Activated naive CD4-positive, alpha-beta T cell treated with anti-CD3 and anti-CD28 coated beads, Interleukin-2, amount 10 ng/mL, durations not matched to agents 7 days and 5 days (primary cell): Measurements from ENCODE around the gene GPA33.

ENCODE experiments used
- CTCF ChIA-PET: fragments of 350-600 bp; sonication (Branson Sonifier 250); formaldehyde crosslinking; loops from one replicate; lab custom pipeline; 2021; ENCODE audit warnings: antibody characterized with exemption; lab: Charles Lee
- DNase-seq: peaks from one replicate; pipeline ENCODE4 v3.0.0-alpha.2; 2020
- H3K27ac Mint-ChIP-seq: one replicate; pipeline ENCODE4 v1.8.0; 2021; ENCODE audit warnings: mild to moderate bottlenecking, moderate library complexity, mixed read lengths
- H3K27me3 Mint-ChIP-seq: one replicate; pipeline ENCODE4 v1.8.0; 2021; ENCODE audit warnings: mild to moderate bottlenecking, mixed read lengths
- H3K36me3 Mint-ChIP-seq: one replicate; pipeline ENCODE4 v1.8.0; 2021; ENCODE audit warnings: mixed read lengths
- H3K4me1 Mint-ChIP-seq: one replicate; pipeline ENCODE4 v1.8.0; 2021; ENCODE audit warnings: mixed read lengths
- H3K4me3 Mint-ChIP-seq: one replicate; pipeline ENCODE4 v1.8.0; 2021; ENCODE audit warnings: mild to moderate bottlenecking, moderate library complexity, mixed read lengths
- H3K9me3 Mint-ChIP-seq: one replicate; pipeline ENCODE4 v1.8.0; 2021; ENCODE audit warnings: mixed read lengths

Gene GPA33

DNA sequence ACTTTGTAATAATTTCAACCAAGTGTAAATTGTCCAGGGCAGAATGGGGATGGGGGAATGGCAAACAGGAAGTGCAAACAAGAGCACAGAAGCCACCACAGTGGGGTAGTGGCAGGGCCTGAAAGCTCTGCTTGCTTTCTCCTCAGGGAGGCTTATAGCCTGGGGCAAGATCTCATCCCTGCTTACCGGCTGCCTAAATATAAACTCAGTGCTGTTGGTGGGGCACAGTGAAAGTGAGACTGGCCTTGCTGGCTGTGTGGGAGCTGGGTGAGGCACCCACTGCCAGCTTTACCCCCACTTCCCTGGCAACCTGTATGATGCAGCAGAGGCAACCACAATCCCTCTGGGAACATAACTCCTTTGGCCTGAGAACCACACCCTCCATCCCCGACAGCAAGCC is 18.9 kb upstream of the GPA33 start:
- CTCF ChIA-PET, result interaction anchor here (0.7 to 2.0 kb wide), 8 partner anchors 12 to 408 kb away, joined by 3 to 8 read pairs (median 4); partner anchors contain the start of genes GPA33 and POU2F1

DNA sequence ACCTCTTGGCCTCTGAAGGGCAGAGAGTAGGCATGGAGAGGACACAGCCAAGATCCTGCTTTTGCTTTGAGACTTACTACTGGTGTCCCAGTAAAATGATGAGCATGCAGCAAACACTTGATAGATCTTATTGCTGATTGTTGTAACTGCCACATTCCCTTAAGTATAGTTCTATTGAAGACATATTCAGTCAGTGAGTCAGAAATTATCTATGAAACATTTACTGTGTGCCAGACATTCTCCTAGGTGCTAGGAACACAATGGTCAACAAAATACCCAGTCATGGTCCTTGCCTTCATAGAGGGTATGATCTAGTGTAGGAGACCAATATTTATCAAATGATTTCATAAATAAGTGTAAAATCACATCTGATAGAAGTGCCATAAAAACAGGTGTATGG is 17.3 kb upstream of the GPA33 start:
- Mint-ChIP-seq H3K36me3 (peaks cover 6% of the 10 kb centered on the region), H3K27me3 (peaks cover 11% of the 10 kb centered on the region), H3K4me1 (peaks cover 75% of the 10 kb centered on the region), H3K9me3 (peaks cover 11% of the 10 kb centered on the region), H3K27ac (no peak overlapping the region), H3K4me3 (no peak overlapping the region)
- no peak for DNase-seq
- CTCF ChIA-PET, result interaction anchor here (0.6 kb wide), 1 partner anchor 9 kb away, joined by 3 read pairs; no protein-coding TSS in a partner anchor

More for the DNA sequence above, 18.9 kb upstream of the GPA33 start:
- Mint-ChIP-seq H3K27ac (no peak overlapping the region), H3K4me1 (peaks cover 65% of the 10 kb centered on the region), H3K27me3 (peaks cover 21% of the 10 kb centered on the region), H3K4me3 (no peak overlapping the region), H3K36me3 (peaks cover 4% of the 10 kb centered on the region), H3K9me3 (peaks cover 11% of the 10 kb centered on the region)
- DNase-seq, result peak; percentile 37

DNA sequence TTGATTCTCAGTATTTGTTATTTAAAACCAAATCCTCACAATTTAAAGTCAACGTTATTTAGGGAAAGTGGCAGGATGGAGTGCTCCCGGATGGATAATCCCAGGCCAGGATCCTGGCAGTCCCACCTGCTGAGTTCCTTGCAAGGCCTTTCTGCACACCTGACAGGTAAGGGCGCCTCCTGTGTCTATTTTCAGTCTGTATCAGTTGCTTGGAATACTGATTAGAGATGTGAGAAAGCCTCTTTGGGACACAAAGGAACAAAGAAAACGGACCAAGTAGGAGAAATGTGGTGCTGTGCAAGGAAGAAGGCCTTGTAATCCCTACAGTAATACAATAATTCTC is 15.9 kb upstream of the GPA33 start:
- CTCF ChIA-PET, result no interaction called here
- no peak for DNase-seq
- Mint-ChIP-seq H3K9me3 (peaks cover 11% of the 10 kb centered on the region), H3K4me3 (no peak overlapping the region), H3K36me3 (peaks cover 6% of the 10 kb centered on the region), H3K27ac (no peak overlapping the region), H3K27me3 (peaks cover 4% of the 10 kb centered on the region), H3K4me1 (peaks cover 64% of the 10 kb centered on the region)

- peak overlapping the region; percentile 31 for H3K27ac Mint-ChIP-seq
- H3K9me3 Mint-ChIP-seq, result peaks cover 6% of the 10 kb centered on the region
- CTCF ChIA-PET, result interaction anchor here (1.2 kb wide), 2 partner anchors 16 to 46 kb away, joined by 4 to 5 read pairs; no protein-coding TSS in a partner anchor
- no peak overlapping the region for H3K4me3 Mint-ChIP-seq
- no peak for DNase-seq
- H3K4me1 Mint-ChIP-seq, result peaks cover 58% of the 10 kb centered on the region
- peaks cover 4% of the 10 kb centered on the region for H3K27me3 Mint-ChIP-seq
- H3K36me3 Mint-ChIP-seq, result peaks cover 6% of the 10 kb centered on the region
Observed at GRCh38 chr1:167105271-167106118, 15.3 kb upstream of the GPA33 start.

GRCh38 chr1:167104256-167104633 is 14.1 kb upstream of the GPA33 start:
- Mint-ChIP-seq H3K4me3 (peak overlapping the region; percentile 33), H3K9me3 (no peaks in the 10 kb centered on the region), H3K4me1 (peaks cover 46% of the 10 kb centered on the region), H3K36me3 (peaks cover 4% of the 10 kb centered on the region), H3K27ac (peak overlapping the region; percentile 67), H3K27me3 (peaks cover 4% of the 10 kb centered on the region)
- no peak for DNase-seq
- CTCF ChIA-PET, result interaction anchor here (1.2 kb wide), 2 partner anchors 17 to 45 kb away, joined by 4 to 5 read pairs; no protein-coding TSS in a partner anchor

DNA sequence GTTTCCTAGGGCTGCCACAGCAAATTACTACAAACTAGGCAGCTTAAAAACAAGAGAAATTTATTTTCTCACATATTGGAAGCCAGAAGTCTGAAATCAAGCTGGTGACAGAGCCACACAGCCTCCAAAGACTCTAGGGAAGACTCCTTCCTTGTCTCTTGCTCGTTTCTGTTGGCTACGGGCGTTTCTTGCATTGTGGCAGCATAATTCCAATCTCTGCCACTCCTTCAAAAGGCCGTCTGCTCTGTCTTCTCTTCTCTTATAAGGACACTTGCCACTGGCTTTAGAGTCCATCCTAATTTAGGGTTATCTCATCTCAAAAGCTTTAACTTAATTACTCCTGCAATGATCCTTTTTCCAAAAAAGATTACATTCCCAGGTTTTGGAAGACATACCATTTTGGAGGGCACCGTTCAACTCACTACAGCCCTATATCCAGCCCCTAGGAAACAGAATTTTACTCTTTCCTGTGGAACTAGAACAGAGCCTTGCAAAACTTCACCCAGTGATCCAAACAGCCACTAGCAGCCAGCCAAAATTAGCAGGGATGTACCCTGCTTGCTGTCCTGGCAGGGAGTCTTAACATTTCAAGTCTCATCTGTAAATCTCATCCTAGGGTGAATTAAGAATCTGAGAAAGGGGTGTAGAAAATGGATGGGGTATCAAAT is 12.9 kb upstream of the GPA33 start:
- no peak overlapping the region for H3K4me3 Mint-ChIP-seq
- CTCF ChIA-PET, result no interaction called here

GRCh38 chr1:167101754-167102153 is 11.6 kb upstream of the GPA33 start:
- no peaks in the 10 kb centered on the region for H3K9me3 Mint-ChIP-seq
- peaks cover 7% of the 10 kb centered on the region for H3K27me3 Mint-ChIP-seq
- H3K27ac Mint-ChIP-seq, result no peak overlapping the region
- H3K4me1 Mint-ChIP-seq, result peaks cover 29% of the 10 kb centered on the region
- peaks cover 2% of the 10 kb centered on the region for H3K36me3 Mint-ChIP-seq
- CTCF ChIA-PET, result no interaction called here
- no peak overlapping the region for H3K4me3 Mint-ChIP-seq
- no peak for DNase-seq

More for the DNA sequence above, 12.9 kb upstream of the GPA33 start:
- Mint-ChIP-seq H3K9me3 (no peaks in the 10 kb centered on the region), H3K36me3 (peaks cover 2% of the 10 kb centered on the region), H3K27me3 (peaks cover 7% of the 10 kb centered on the region), H3K27ac (no peak overlapping the region), H3K4me1 (peaks cover 34% of the 10 kb centered on the region)
- no peak for DNase-seq

DNA sequence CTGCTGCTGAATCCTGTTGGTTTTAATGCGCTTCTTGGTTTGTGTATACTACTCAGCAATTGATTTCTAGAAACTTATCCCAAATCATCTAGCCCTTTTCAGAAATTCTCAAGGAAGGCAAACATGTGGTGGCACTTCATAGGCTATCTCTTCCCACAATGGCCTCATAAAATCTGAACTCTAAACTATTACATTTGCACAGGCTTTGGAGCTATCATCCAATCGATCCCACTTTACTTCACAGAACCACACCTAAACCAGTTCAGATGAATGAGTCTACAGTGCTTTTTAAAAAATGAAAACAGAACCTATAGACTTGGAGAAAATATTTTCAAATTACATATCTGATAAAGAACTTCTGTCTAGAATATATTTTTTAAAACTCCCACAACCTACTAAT is 10.6 kb upstream of the GPA33 start:
- Mint-ChIP-seq H3K36me3 (peaks cover 2% of the 10 kb centered on the region), H3K27me3 (peaks cover 7% of the 10 kb centered on the region), H3K27ac (no peak overlapping the region), H3K9me3 (no peaks in the 10 kb centered on the region), H3K4me3 (no peak overlapping the region), H3K4me1 (peaks cover 27% of the 10 kb centered on the region)
- CTCF ChIA-PET, result no interaction called here
- DNase-seq, result no peak

- peaks cover 7% of the 10 kb centered on the region for H3K27me3 Mint-ChIP-seq
- DNase-seq, result no peak
- no peak overlapping the region for H3K27ac Mint-ChIP-seq
- peaks cover 20% of the 10 kb centered on the region for H3K4me1 Mint-ChIP-seq
- H3K4me3 Mint-ChIP-seq, result no peak overlapping the region
- no peaks in the 10 kb centered on the region for H3K9me3 Mint-ChIP-seq
- H3K36me3 Mint-ChIP-seq, result peaks cover 2% of the 10 kb centered on the region
- CTCF ChIA-PET, result no interaction called here
Observed at GRCh38 chr1:167099851-167100250, 9.7 kb upstream of the GPA33 start.

- no peak overlapping the region for H3K27ac Mint-ChIP-seq
- H3K9me3 Mint-ChIP-seq, result no peaks in the 10 kb centered on the region
- no peak overlapping the region for H3K4me3 Mint-ChIP-seq
- H3K36me3 Mint-ChIP-seq, result peaks cover 2% of the 10 kb centered on the region
- CTCF ChIA-PET, result no interaction called here
- DNase-seq, result no peak
- H3K27me3 Mint-ChIP-seq, result peaks cover 3% of the 10 kb centered on the region
- peaks cover 16% of the 10 kb centered on the region for H3K4me1 Mint-ChIP-seq
Observed at GRCh38 chr1:167095368-167095767, 5.2 kb upstream of the GPA33 start.

- Mint-ChIP-seq H3K4me3 (no peak overlapping the region), H3K27me3 (peaks cover 3% of the 10 kb centered on the region), H3K27ac (no peak overlapping the region), H3K36me3 (peaks cover 2% of the 10 kb centered on the region), H3K4me1 (peaks cover 22% of the 10 kb centered on the region), H3K9me3 (no peaks in the 10 kb centered on the region)
- DNase-seq, result no peak
- CTCF ChIA-PET, result interaction anchor here (0.8 kb wide), 1 partner anchor 28 kb away, joined by 3 read pairs; no protein-coding TSS in a partner anchor
Observed at GRCh38 chr1:167094690-167095089, 4.5 kb upstream of the GPA33 start.

- H3K36me3 Mint-ChIP-seq, result peaks cover 2% of the 10 kb centered on the region
- H3K4me3 Mint-ChIP-seq, result no peak within 1 kb of the TSS
- H3K27ac Mint-ChIP-seq, result no peak within 1 kb of the TSS
- H3K4me1 Mint-ChIP-seq, result peaks cover 29% of the 10 kb centered on the region
- no peaks in the 10 kb centered on the region for H3K9me3 Mint-ChIP-seq
- peaks cover 3% of the 10 kb centered on the region for H3K27me3 Mint-ChIP-seq
- CTCF ChIA-PET, result interaction anchor here (0.8 to 1.8 kb wide), 2 partner anchors 27 to 126 kb away, joined by 3 to 5 read pairs; no protein-coding TSS in a partner anchor
- no peak for DNase-seq
Observed at GRCh38 chr1:167093846-167094516, 3.8 kb upstream of the GPA33 start, which contains the start of gene STYXL2. Gene STYXL2, plus strand, starts transcription at chr1:167094075. Its CDS starts 775 bp downstream, at chr1:167094850.

- Mint-ChIP-seq H3K27me3 (no peaks in the 10 kb centered on the region), H3K4me1 (peaks cover 33% of the 10 kb centered on the region), H3K4me3 (no peak overlapping the region), H3K36me3 (peaks cover 2% of the 10 kb centered on the region), H3K9me3 (no peaks in the 10 kb centered on the region), H3K27ac (no peak overlapping the region)
- CTCF ChIA-PET, result interaction anchor here (0.9 to 1.8 kb wide), 3 partner anchors 13 to 127 kb away, joined by 3 to 5 read pairs (median 5); no protein-coding TSS in a partner anchor
- DNase-seq, result no peak
Observed at GRCh38 chr1:167092653-167093052, 2.5 kb upstream of the GPA33 start.

GRCh38 chr1:167089939-167090313 is 251 bp downstream of the GPA33 start:
- H3K27ac Mint-ChIP-seq, result peak overlapping the region; percentile 94
- CTCF ChIA-PET, result interaction anchor here (0.6 to 1.6 kb wide), 3 partner anchors 19 to 31 kb away, joined by 3 to 7 read pairs (median 3); no protein-coding TSS in a partner anchor
- no peaks in the 10 kb centered on the region for H3K27me3 Mint-ChIP-seq
- peaks cover 2% of the 10 kb centered on the region for H3K36me3 Mint-ChIP-seq
- H3K9me3 Mint-ChIP-seq, result no peaks in the 10 kb centered on the region
- H3K4me3 Mint-ChIP-seq, result peak overlapping the region; percentile 69
- no peak for DNase-seq
- H3K4me1 Mint-ChIP-seq, result peaks cover 31% of the 10 kb centered on the region
